GM12878 (cell line): ENCODE measurements around the gene ASXL2. TPM values are rescaled to one million over a fixed set of nuclear protein-coding genes. Genes with fewer than 3 reads are reported as not detected.
A peak's percentile ranks its signal among the peaks of the same experiment; 100 is the strongest.

Experiments
- ATAC-seq: fragments of 200-7000 bp; cut with Tn5 transposase; 3 replicates; pipeline ENCODE4 v1.9.1; 2020; ENCODE audit warnings: mild to moderate bottlenecking, moderate library complexity
- BruUV-seq: library from RNA; stranded (reverse); fragments of 400-500 nt; replicated peaks from 2 replicates; lab custom pipeline; 2021; lab: Mats Ljungman, UMichigan
- CTCF ChIA-PET: fragments of 300-600 bp; sonication (Branson Sonifier 250); formaldehyde crosslinking; extraction: SDS; loops from one replicate; lab custom pipeline; 2021; ENCODE audit warnings: inconsistent platforms; lab: Yijun Ruan, JAX
- POLR2A ChIA-PET: fragments of 350-600 bp; formaldehyde crosslinking; extraction: SDS; loops from one replicate; lab custom pipeline; 2021; ENCODE audit warnings: inconsistent platforms; lab: Charles Lee
- RAD21 ChIA-PET: fragments of 300-600 bp; sonication (Branson Sonifier 250); formaldehyde crosslinking; loops from one replicate; lab custom pipeline; 2023; ENCODE audit warnings: antibody characterized with exemption; ENCODE audit not compliant: unreplicated experiment; lab: Charles Lee
- SMC1A ChIA-PET: fragments of 300-600 bp; sonication (Branson Sonifier 250); formaldehyde crosslinking; loops from one replicate; lab custom pipeline; 2023; ENCODE audit not compliant: unreplicated experiment, uncharacterized antibody; lab: Charles Lee
- DNase-seq: peaks from one replicate; pipeline ENCODE4 v3.0.0-alpha.2; 2011; ENCODE audit warnings: low read depth, low spot score
- FAIRE-seq: peaks from 3 replicates; lab custom pipeline; 2011; peaks lifted over from hg19 to GRCh38; lab: Jason Lieb, UNC
- H2AFZ ChIP-seq: 2 replicates; pipeline ENCODE4 v1.6.0; 2011; ENCODE audit warnings: low read depth, low read length, control low read depth; ENCODE audit not compliant: control insufficient read depth
- H3K27ac ChIP-seq: 2 replicates; pipeline ENCODE4 v1.5.1; 2011; ENCODE audit warnings: control low read depth; ENCODE audit not compliant: control insufficient read depth, insufficient read depth
- H3K27me3 ChIP-seq, 2 experiments: replicated peaks in 1 of 2; 2 replicates each; pipeline versions ENCODE4 v1.6.0 to v1.6.1; 2011; ENCODE audit warnings: low read length in 1 of 2; ENCODE audit not compliant: control insufficient read depth in 2 of 2, insufficient read depth in 2 of 2
- H3K36me3 ChIP-seq, 2 experiments: 2 replicates each; pipeline ENCODE4 v1.5.1; 2011; ENCODE audit warnings: low read length in 1 of 2; ENCODE audit not compliant: control insufficient read depth in 2 of 2, insufficient read depth in 2 of 2
- H3K4me1 ChIP-seq: 2 replicates; pipeline ENCODE4 v1.6.1; 2011; ENCODE audit warnings: mild to moderate bottlenecking, low read length, moderate library complexity, mixed read lengths; ENCODE audit not compliant: control insufficient read depth, insufficient read depth
- H3K4me2 ChIP-seq: 2 replicates; pipeline ENCODE4 v1.6.0; 2011; ENCODE audit warnings: control low read depth; ENCODE audit not compliant: control insufficient read depth, insufficient read depth
- H3K4me3 ChIP-seq: fragments of 200-600 bp; sonication (generic); 2 replicates; pipeline ENCODE4 v1.5.1; 2016
- H3K79me2 ChIP-seq: 2 replicates; pipeline ENCODE4 v1.6.0; 2011; ENCODE audit warnings: low read length; ENCODE audit not compliant: control insufficient read depth, insufficient read depth
- H3K9ac ChIP-seq: 2 replicates; pipeline ENCODE4 v1.8.0; 2011; ENCODE audit warnings: low read length, control low read depth, mixed read lengths; ENCODE audit not compliant: control insufficient read depth, insufficient read depth
- H3K9me3 ChIP-seq: replicated peaks from 3 replicates; pipeline ENCODE4 v1.5.1; 2011; ENCODE audit warnings: mild to moderate bottlenecking, low read length; ENCODE audit not compliant: control insufficient read depth, insufficient read depth
- H4K20me1 ChIP-seq: 2 replicates; pipeline ENCODE4 v1.6.0; 2011; ENCODE audit not compliant: control insufficient read depth, insufficient read depth
- BHLHE40 ChIP-seq, 2 experiments: fragments of 450-650 bp in 1 of 2; IDR thresholded peaks; 2 replicates each; pipeline ENCODE4 v1.6.1; 2011 to 2017; ENCODE audit warnings: low read depth in 2 of 2, borderline replicate concordance in 1 of 2, improper control_type of control experiment in 1 of 2, low read length in 1 of 2, mild to moderate bottlenecking in 1 of 2
- CHD1 ChIP-seq: IDR thresholded peaks from 2 replicates; pipeline ENCODE4 v1.6.1; 2012; ENCODE audit warnings: low read depth, low read length, improper control_type of control experiment
- DPF2 ChIP-seq: fragments of 450-650 bp; IDR thresholded peaks from 2 replicates; pipeline ENCODE4 v1.6.1; 2017; ENCODE audit warnings: mild to moderate bottlenecking
- MTA2 ChIP-seq: fragments of 450-650 bp; IDR thresholded peaks from 2 replicates; pipeline ENCODE4 v1.6.1; 2016; ENCODE audit warnings: low read depth, mild to moderate bottlenecking, moderate library complexity
- NFIC ChIP-seq: IDR thresholded peaks from 2 replicates; pipeline ENCODE4 v1.6.1; 2012; ENCODE audit warnings: low read depth, mild to moderate bottlenecking, inconsistent platforms, low read length, moderate library complexity
- RUNX3 ChIP-seq: IDR thresholded peaks from 2 replicates; pipeline ENCODE4 v1.6.1; 2012; ENCODE audit warnings: low read length, inconsistent platforms
- in situ Hi-C: fragments of 300-500 bp; cut with MboI; formaldehyde crosslinking; loops from 9 replicates; pipeline ENCODE4 v1.14.3; 2018; ENCODE audit warnings: mixed read lengths
- intact Hi-C: fragments of 100-400 bp; cut with micrococcal nuclease; formaldehyde crosslinking; loops from one replicate; pipeline ENCODE4 v1.14.2; 2022; ENCODE audit not compliant: unreplicated experiment
- polyA plus RNA-seq, 11 experiments: library from polyadenylated mRNA; depleted of rRNA in 4 of 11; unstranded in 6 of 11; stranded (reverse) in 5 of 11; fragments of >200 nt; fragmentation: Nextera tagmentation in 4 of 11; fragmentation: Illumina TruSeq in 1 of 11; extraction: Ambion mirVana in 4 of 11; extraction: Trizol in 1 of 11; gene quantifications; 1 replicate in 1 of 11; 2 replicates in 10 of 11; pipeline versions ENCODE4 v1.2.1 to v1.2.3, GENCODE V29; 2011 to 2016; ENCODE audit warnings: inconsistent platforms in 2 of 11, missing spikeins in 2 of 11, low read depth in 1 of 11
- total RNA-seq, 4 experiments: library from RNA; depleted of rRNA in 3 of 4; stranded (reverse); fragments of >200 nt in 3 of 4; fragmentation: Illumina TruSeq in 1 of 4; extraction: Trizol in 1 of 4; gene quantifications; 2 replicates each; pipeline versions ENCODE4 v1.2.1 to v1.2.3, GENCODE V29; 2013 to 2021
- TF ChIP-seq, protein P1 (sequence below): fragments of 450-650 bp; IDR thresholded peaks from 2 replicates; pipeline ENCODE4 v1.6.1; 2018; ENCODE audit warnings: borderline replicate concordance, mild to moderate bottlenecking; ENCODE audit not compliant: partially characterized antibody
- TF ChIP-seq, protein P2 (sequence below): fragments of 450-650 bp; IDR thresholded peaks from 2 replicates; pipeline ENCODE4 v1.6.1; 2016; ENCODE audit warnings: mild to moderate bottlenecking, moderate library complexity, borderline replicate concordance
- TF ChIP-seq, protein P3 (sequence below): fragments of 450-650 bp; IDR thresholded peaks from 2 replicates; pipeline ENCODE4 v1.6.1; 2016; ENCODE audit warnings: mild to moderate bottlenecking

ASXL2 gene
- total and polyA plus RNA-seq, 10 of the 15 experiments (the other 5 are each of a cell fraction or from before 2014, with no cell fraction given): 1.3 to 17.7 (median 5.5) TPM

GRCh38 chr2:25817630-25818029 is 60.7 kb downstream of the ASXL2 start:
- peak; percentile 92 for ATAC-seq
- H2AFZ ChIP-seq: no peak overlapping the region
- no peak overlapping the region for H3K9ac ChIP-seq
- H3K27me3 ChIP-seq: no peaks in the 10 kb centered on the region
- H4K20me1 ChIP-seq: no peaks in the 10 kb centered on the region
- ChIA-PET CTCF (interaction anchor here (0.6 to 1.7 kb wide), 8 partner anchors 8 to 621 kb away, joined by 3 to 6 read pairs (median 3); no protein-coding TSS in a partner anchor), POLR2A (interaction anchor here (0.6 to 1.0 kb wide), 4 partner anchors 9 to 1267 kb away, joined by 3 to 5 read pairs (median 4); no protein-coding TSS in a partner anchor), RAD21 (interaction anchor here (0.6 to 1.5 kb wide), 5 partner anchors 23 to 691 kb away, joined by 3 to 5 read pairs (median 4); partner anchors contain the start of gene ASXL2), SMC1A (interaction anchor here (0.6 to 2.0 kb wide), 8 partner anchors 10 to 211 kb away, joined by 3 to 10 read pairs (median 4); no protein-coding TSS in a partner anchor)
- intact Hi-C loops (no loop called here), in situ Hi-C loops (no loop called here)
- 0 out of 2 replicates have a peak overlapping the region, but pooled peaks have one; percentile 22 for H3K4me3 ChIP-seq
- no TSS peak for BruUV-seq
- H3K4me1 ChIP-seq: peaks cover 12% of the 10 kb centered on the region
- H3K9me3 ChIP-seq: no peaks in the 10 kb centered on the region
- FAIRE-seq: peak; percentile 86
- peak overlapping the region; percentile 44; the same call in 1 of the 2 replicates for H3K27ac ChIP-seq
- H3K79me2 ChIP-seq: no peaks in the 10 kb centered on the region
- peak; percentile 38 for DNase-seq
- H3K4me2 ChIP-seq: peak overlapping the region; percentile 67; the same call in 1 of the 2 replicates
- no peaks in the 10 kb centered on the region; a peak in 1 of 4 replicates for H3K36me3 ChIP-seq
- TF ChIP-seq RUNX3 (peak; percentile 50; the same call in 1 of the 2 replicates), NFIC (peak; percentile 35; the same call in 1 of the 2 replicates), BHLHE40 (IDR thresholded peaks at IDR 0.05; ENCODE audit: borderline replicate concordance in 1 of 2, low read depth in 2 of 2, low read length in 1 of 2) (peak in 1 of 2 experiments; percentile 11; a peak in 1 of 4 replicates), CHD1 (no peak), DPF2 (0 out of 2 replicates have a peak, but pooled peaks have one; percentile 18), MTA2 (peak; percentile 40; the same call in 1 of the 2 replicates)
- TF ChIP-seq, protein P1, sequence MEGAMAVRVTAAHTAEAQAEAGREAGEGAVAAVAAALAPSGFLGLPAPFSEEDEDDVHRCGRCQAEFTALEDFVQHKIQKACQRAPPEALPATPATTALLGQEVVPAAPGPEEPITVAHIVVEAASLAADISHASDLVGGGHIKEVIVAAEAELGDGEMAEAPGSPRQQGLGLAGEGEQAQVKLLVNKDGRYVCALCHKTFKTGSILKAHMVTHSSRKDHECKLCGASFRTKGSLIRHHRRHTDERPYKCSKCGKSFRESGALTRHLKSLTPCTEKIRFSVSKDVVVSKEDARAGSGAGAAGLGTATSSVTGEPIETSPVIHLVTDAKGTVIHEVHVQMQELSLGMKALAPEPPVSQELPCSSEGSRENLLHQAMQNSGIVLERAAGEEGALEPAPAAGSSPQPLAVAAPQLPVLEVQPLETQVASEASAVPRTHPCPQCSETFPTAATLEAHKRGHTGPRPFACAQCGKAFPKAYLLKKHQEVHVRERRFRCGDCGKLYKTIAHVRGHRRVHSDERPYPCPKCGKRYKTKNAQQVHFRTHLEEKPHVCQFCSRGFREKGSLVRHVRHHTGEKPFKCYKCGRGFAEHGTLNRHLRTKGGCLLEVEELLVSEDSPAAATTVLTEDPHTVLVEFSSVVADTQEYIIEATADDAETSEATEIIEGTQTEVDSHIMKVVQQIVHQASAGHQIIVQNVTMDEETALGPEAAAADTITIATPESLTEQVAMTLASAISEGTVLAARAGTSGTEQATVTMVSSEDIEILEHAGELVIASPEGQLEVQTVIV: no peak
- TF ChIP-seq, protein P2, sequence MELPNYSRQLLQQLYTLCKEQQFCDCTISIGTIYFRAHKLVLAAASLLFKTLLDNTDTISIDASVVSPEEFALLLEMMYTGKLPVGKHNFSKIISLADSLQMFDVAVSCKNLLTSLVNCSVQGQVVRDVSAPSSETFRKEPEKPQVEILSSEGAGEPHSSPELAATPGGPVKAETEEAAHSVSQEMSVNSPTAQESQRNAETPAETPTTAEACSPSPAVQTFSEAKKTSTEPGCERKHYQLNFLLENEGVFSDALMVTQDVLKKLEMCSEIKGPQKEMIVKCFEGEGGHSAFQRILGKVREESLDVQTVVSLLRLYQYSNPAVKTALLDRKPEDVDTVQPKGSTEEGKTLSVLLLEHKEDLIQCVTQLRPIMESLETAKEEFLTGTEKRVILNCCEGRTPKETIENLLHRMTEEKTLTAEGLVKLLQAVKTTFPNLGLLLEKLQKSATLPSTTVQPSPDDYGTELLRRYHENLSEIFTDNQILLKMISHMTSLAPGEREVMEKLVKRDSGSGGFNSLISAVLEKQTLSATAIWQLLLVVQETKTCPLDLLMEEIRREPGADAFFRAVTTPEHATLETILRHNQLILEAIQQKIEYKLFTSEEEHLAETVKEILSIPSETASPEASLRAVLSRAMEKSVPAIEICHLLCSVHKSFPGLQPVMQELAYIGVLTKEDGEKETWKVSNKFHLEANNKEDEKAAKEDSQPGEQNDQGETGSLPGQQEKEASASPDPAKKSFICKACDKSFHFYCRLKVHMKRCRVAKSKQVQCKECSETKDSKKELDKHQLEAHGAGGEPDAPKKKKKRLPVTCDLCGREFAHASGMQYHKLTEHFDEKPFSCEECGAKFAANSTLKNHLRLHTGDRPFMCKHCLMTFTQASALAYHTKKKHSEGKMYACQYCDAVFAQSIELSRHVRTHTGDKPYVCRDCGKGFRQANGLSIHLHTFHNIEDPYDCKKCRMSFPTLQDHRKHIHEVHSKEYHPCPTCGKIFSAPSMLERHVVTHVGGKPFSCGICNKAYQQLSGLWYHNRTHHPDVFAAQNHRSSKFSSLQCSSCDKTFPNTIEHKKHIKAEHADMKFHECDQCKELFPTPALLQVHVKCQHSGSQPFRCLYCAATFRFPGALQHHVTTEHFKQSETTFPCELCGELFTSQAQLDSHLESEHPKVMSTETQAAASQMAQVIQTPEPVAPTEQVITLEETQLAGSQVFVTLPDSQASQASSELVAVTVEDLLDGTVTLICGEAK: no peak
- TF ChIP-seq, protein P3, sequence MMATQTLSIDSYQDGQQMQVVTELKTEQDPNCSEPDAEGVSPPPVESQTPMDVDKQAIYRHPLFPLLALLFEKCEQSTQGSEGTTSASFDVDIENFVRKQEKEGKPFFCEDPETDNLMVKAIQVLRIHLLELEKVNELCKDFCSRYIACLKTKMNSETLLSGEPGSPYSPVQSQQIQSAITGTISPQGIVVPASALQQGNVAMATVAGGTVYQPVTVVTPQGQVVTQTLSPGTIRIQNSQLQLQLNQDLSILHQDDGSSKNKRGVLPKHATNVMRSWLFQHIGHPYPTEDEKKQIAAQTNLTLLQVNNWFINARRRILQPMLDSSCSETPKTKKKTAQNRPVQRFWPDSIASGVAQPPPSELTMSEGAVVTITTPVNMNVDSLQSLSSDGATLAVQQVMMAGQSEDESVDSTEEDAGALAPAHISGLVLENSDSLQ: peak; percentile 47; the same call in 1 of the 2 replicates
